GM20000 (cell line): Measurements from ENCODE around the gene RNF152.

Experiments used
- DNase-seq: peaks from one replicate; pipeline ENCODE4 v3.0.0; 2012; ENCODE audit warnings: low spot score
- TF ChIP-seq, protein P1 (sequence below): IDR thresholded peaks from 2 replicates; pipeline ENCODE4 v1.5.1; 2012; ENCODE audit warnings: mild to moderate bottlenecking, control low read depth; ENCODE audit errors: extremely low read depth, missing control alignments

Gene RNF152

DNA sequence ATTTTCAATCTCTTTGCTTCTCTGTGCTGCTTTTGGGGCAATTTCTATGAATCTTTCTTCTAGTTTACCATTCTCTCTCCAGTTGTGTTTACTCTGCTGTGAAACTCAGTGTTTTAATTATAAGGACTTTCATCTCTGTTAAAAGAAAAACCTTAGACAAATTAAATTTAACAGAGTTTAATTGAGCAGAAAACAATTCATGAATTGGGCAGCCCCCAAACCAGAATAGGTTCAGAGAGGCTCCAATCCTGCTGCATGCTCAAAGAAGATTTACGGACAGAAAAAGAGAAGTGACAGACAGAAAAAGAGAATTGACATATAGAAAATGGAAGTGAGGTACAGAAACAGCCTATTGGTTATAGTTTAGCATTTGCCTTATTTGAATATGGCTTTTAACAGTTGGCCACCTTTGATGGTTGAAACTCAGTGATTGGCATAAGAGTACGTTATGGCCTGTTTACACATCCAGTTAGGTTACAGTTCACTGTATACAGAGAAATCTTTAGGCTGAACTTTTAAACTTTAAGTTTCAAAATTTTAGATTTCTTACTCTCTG, 120.4 kb downstream of the RNF152 start:
- TF ChIP-seq, protein P1, sequence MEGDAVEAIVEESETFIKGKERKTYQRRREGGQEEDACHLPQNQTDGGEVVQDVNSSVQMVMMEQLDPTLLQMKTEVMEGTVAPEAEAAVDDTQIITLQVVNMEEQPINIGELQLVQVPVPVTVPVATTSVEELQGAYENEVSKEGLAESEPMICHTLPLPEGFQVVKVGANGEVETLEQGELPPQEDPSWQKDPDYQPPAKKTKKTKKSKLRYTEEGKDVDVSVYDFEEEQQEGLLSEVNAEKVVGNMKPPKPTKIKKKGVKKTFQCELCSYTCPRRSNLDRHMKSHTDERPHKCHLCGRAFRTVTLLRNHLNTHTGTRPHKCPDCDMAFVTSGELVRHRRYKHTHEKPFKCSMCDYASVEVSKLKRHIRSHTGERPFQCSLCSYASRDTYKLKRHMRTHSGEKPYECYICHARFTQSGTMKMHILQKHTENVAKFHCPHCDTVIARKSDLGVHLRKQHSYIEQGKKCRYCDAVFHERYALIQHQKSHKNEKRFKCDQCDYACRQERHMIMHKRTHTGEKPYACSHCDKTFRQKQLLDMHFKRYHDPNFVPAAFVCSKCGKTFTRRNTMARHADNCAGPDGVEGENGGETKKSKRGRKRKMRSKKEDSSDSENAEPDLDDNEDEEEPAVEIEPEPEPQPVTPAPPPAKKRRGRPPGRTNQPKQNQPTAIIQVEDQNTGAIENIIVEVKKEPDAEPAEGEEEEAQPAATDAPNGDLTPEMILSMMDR = no peak
- DNase-seq = no peak

GRCh38 chr18:61771861-61772260, 120.9 kb downstream of the RNF152 start:
- TF ChIP-seq, protein P1 = no peak
- no peak for DNase-seq

DNA sequence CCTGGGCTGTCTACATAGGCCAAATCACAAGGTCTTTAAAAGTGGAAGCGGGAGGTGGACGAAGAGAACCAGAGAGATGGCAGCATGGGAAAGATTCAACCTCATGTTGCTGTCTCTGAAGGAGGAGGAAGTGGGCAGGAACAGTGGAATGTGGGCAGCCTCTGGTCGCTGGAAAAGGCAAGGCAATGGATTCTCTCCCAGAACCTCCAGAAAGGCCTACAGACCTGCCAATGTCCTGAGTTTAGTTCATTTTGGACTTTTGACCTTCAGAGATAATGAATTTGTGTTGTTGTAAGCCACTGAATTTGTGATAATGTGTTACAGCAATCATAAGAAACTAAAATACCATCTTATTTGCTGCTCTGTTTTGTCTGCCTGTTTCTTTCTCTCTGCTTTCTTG, 122.5 kb downstream of the RNF152 start:
- no peak for DNase-seq
- TF ChIP-seq, protein P1 = no peak

GRCh38 chr18:61766266-61766884, 126.4 kb downstream of the RNF152 start:
- TF ChIP-seq, protein P1 = no peak
- DNase-seq = no peak

GRCh38 chr18:61765097-61765496, 127.7 kb downstream of the RNF152 start:
- no peak for DNase-seq
- TF ChIP-seq, protein P1 = no peak

- TF ChIP-seq, protein P1 = no peak
- DNase-seq = no peak
Measured at GRCh38 chr18:61764381-61764780, 128.4 kb downstream of the RNF152 start.

- no peak for DNase-seq
- TF ChIP-seq, protein P1 = no peak
Measured at GRCh38 chr18:61761875-61762274, 130.9 kb downstream of the RNF152 start.
